NT2/D1 (cell line): Measurements from ENCODE around the gene FRK.

Experiments
- SUZ12 ChIP-seq: IDR thresholded peaks from 2 replicates; pipeline ENCODE4 v1.6.1; 2011; ENCODE audit not compliant: insufficient read length, insufficient read depth; ENCODE audit errors: extremely low read depth
- YY1 ChIP-seq: IDR thresholded peaks from 2 replicates; pipeline ENCODE4 v1.6.1; 2011; ENCODE audit not compliant: insufficient read length, insufficient read depth
- ZNF274 ChIP-seq: IDR thresholded peaks from 2 replicates; pipeline ENCODE4 v1.6.1; 2011; ENCODE audit warnings: mild to moderate bottlenecking, low read depth, low read length

GRCh38 chr6:116094041-116094440, 33.4 kb upstream of the FRK start:
- TF ChIP-seq SUZ12 (no peak), ZNF274 (no peak), YY1 (no peak)
